ENCODE data around the gene MRM1.

GRCh38 chr17:36612323-36612722 is 10.9 kb downstream of the MRM1 start:
- TF ChIP-seq CTCF (optimal IDR thresholded peaks at IDR 0.05 in 1 of 3, IDR thresholded peaks at IDR 0.05 in 1 of 3, conservative IDR thresholded peaks at IDR 0.05 in 1 of 3; ENCODE audit: extremely low read depth in 1 of 3, insufficient read depth in 2 of 3, low read length in 3 of 3) (no peak), EZH2 (IDR thresholded peaks at IDR 0.05; ENCODE audit: low read length) (no peak)

Data from keratinocyte (primary cell).